DMS 273 (cell line): Measurements from ENCODE around the gene C19orf73.

Experiments used
- DNase-seq: peaks from one replicate; lab custom pipeline; 2025; ENCODE audit not compliant: unreplicated experiment; lab: John Stamatoyannopoulos, UW

C19orf73 gene

DNA sequence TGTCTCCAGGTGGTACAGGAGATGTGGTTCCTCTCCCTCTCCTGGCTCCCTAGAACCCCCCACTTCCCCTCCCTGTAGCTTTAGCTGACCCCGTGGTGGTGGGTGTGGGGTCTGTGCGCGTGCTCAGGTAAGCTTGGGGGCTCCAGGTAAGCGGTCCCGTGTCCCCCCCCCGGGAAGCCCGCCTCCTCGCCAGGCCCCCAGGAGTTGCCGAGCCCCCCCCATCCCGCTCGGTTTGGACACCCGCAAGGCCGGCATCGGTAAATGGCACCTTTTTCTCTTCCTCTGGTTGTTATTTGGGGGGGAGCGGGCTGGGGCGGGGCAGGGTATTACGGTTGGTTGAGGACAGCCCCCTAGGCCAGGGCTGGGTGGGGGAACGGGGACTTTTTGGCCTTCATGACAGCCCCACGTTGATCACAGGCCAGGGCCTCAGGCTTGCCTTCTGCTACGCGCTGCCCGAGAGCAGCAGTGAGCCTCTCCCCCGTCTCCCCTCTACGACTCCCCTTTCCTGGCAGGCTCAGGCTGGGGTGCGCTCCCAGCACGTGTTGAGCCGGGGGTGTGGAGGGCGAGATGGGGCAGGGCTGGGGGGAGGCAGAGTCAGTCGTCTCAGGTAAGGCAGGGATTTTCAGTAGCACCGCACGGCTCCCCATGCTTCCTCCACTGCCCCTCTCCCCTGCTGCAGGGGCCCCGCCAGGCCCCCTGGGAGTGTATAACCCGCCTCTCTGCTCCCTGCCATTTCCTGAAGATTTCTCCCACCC, 15.4 kb downstream of the C19orf73 start:
- no peak for DNase-seq

DNA sequence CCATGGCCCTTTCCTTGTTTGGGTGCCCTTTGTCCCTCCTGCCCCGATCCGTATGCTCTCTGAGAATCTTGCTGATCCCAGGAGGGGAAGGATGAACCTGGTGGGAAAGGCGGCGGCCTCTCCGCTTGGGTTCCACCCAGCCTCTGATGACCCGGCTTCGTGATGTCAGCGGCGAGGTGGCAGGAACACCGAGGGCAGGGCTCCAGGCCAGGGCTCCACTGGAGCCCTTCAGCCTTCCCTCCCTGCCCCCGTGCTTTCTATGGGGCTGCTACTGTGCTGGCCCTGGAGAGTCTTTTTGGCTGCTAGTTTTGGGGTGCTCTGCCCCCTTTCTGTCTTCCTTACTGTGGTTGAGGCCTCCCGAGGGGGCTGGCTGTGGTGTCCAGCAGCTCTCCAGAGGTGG, 16.6 kb downstream of the C19orf73 start:
- DNase-seq: no peak

DNA sequence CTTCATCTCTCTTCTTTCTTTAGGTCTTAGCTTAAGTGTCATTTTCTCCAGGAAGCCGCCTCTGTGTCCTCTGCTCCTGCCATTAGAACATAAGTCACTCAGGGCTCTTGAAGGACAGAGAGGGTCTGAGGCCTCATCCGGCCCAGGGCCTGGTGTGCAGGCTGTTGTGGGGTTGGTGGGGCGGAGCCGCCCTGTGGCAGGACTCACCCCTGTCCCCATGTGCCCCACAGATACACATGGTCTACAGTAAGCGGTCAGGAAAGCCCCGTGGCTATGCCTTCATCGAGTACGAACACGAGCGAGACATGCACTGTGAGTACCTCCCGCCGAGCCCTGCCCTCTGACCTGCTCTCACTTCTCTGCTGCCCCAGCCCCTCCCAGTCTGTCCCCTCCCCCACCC, 17.8 kb downstream of the C19orf73 start:
- DNase-seq: no peak

DNA sequence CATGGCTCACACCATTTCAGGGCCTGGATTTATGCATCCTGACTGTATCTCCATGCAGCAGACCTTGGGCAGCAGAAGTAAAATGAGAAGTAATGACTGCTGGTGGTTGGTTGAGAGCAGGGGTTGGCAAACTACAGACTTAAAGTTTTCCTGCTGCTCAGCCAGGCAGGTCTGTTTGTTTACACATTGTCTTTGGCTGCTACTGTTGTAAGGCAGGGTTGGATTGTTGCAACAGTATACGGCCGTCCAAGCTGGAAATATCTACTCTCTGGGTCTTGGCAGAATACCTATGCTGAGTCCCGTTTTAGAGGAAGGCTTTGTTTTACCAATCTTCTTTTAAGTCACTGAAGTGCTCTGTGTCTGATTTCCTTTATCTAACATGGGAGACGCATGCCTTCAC, 20.1 kb downstream of the C19orf73 start:
- DNase-seq: no peak

DNA sequence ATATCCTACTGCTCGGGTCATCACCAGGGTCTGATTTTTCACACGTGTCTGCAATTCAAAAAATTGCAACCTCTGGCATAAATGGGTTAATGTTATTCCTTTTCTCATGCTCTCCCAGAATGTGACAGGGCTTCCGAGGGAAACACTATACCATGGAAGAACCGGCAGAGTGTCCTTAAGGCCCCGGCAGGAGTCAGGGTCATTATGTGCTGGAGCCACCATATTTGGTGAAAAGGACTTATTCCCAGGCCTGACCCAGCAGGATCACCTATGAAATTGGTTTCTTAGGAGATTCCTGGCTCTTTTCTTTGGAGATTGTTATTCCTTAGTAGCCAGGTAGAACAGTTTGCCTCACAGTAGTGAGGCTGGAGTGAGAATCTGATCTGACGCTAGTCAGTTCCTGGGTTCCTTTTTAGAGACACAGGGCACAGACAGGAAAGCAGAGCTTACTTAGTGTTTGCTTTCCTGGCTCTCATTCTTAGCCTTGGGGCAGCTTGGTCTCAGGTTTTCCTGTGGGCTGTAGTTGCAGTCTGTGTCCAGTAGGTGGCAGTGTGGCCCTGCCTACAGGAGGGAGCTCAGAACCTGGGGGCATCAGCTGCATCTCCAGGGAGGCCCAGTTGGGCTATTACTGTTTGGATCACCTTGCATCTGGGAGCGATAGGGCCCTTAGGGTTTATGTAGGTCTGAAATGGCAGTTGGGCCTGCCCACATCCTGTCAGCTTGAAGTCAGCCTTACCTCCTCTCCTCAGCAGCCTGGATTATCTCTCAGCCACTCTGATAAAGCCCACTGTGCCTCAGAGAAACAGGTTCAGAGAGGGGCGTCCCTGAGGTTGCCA, 21.3 kb downstream of the C19orf73 start:
- DNase-seq: peak; percentile 88

DNA sequence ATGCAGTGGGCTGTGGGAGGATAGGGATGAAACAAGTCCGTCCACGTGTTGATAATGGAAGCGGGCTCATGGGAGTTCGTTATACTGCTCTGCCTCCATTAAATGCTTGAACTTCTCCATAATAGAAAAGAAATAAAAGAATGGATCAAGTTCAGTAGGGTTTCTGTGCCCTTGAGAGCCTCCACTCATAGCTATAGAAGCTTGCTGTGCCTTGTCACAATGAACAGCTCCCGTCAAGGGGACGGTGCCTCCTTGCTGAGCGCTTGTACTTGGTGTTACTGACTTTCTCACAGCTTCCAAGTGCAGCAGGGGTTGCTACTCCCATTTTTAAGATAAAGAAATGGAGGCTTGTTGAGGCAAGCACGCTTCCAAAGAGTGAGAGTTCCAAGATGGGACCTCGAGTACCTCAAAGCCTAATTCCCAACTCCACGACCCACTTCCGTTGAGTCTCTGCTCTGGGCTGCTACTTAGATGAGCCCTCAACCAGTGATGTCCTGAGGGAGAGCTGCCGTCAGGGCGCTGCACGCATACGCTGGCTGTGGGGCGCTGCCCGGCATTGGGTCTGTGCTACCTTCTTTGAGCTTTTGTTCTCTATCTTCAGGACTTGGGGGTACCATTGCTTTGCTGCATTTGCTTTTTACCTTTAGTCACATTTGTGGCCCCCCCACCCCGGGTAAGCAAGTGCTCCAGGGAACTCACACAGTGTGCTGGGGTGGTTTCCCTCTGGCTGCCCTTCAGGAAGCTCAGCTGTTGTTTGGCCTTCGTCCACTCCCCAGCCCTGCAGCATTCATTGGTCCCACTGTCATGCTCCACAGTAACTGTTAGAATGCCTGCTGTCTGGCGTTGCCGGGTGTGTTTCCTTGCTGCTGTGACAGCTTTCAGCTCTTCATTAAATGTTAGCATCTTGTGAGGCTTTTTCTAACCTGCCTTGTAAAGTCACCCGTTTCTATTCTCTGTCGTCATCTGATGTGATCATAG, 24.1 kb downstream of the C19orf73 start:
- DNase-seq: no peak

DNA sequence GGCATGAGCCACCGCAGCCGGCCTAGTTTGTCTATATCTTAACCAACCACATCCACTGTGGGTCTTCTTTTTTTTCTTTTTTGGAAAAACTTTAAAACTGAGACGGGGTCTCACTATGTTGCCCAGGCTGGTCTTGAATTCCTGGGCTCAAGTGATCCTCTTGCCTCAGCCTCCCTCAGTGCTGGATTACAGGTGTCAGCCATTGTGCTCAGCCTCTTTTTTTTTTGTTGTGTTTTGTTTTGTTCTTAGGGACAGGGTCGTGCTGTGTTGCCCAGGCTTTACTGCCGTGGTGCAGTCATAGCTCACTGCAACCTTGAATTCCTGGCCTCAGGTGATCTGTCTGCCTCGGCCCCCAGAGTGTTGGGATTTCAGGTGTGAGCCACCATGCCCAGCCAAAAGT, 26.3 kb downstream of the C19orf73 start:
- DNase-seq: no peak

DNA sequence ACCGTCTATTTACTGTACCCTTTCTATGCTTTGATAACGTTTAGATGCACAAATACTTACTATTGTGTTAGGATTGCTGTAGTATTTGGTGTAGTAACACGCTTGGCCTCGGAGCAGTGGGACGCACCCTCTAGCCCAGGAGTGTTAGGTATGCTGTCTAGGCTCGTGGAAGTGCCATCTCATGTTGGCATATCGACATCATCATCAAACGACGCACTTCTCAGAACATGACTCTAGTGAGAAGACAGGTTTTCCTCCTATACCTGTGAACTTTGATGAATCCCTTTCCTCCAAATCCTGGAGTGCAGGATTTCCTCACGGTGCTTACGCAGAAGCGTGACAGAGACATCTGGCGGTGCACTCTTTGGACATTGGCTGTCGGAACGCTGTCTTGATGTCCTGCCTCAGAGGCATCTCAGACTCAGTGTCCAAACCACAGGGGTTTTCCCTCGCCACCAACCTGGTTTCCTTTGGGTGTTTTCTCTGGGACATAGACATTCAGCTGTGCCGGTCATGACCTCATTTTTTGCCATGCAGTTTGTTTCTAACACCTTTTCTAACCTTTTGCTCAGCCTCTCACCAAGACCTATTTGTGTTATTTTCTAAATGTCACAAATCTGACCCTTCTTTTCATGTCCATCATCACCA, 27.4 kb downstream of the C19orf73 start:
- no peak for DNase-seq

DNA sequence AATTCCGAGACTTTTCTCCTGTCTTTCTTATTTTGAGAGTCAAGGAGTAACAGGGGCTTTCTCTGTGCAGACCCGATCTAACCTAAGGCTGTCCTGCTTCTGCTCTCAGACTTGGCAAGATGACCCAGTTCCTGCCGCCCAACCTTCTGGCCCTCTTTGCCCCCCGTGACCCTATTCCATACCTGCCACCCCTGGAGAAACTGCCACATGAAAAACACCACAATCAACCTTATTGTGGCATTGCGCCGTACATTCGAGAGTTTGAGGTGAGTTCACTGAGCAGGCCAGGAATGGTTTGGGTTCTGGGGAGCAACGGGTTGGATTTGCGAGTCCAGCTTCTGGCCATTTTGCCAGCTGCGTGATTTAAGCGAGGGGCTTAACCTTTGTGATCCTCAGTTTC, 32.6 kb downstream of the C19orf73 start:
- no peak for DNase-seq

DNA sequence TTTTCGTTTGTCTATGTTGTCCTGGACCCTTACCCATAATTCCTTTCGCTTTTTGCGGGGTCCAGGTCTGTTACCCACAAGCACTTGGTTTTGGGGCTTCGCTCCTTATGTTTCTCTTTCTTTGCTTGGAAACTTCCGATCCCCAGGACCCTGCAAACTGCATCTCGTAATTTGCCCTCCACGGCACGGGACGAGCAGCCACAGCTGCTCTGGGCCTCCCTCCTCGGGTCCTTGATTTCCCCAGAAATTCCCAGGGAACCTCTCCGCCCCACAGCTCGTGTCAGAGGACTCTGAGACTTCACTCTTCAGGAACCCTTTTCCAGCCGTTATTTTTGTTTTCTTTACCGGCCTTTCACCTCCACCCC, 33.1 kb downstream of the C19orf73 start:
- no peak for DNase-seq

DNA sequence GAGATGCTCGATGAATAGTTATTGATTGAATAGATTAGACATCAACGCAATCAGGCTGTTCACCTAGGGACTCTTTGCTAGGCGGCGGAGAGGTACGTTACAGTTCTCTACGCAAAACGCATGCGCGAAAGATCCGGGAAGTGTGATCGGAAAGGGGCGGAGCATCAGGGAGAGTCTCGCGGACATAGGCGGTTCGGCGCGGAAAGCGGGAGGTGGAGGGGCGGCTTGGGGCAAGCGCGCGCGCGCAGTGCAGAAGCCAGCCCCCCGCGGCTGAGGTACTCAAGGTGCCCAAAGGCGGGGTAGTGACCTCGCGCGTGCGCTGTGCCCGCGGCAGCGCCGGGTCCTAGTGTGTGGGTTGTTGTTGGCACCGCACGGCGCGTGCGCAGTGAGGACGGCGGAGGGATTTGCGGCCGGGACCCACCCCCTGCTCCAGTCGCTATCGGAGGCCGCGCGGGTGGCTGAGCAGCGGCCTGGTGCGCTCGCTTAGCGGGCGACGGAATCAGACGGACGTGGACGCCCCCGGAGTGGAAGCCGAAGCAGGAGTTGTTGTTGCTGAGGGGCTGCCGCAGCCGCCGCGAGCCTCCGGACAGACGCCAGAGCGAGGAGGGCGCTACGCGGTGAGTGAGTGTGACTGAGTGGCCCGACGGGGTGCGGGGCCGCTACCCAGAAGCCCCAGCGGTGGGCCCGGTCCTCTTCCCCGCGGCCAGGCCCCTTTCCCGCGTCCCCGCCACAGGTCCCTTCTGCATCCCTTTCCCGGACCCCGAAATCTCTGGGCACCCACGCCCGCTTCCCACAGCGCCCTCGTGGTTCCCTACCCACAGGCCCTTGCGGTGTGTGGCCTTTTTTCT, 33.7 kb downstream of the C19orf73 start, which contains the start of gene SNRNP70:
TSS of gene SNRNP70 (plus strand) at position 432 of the 848 bp plus-strand sequence. CDS start 964 bp downstream, outside the sequence.
- peak; percentile 100 for DNase-seq

DNA sequence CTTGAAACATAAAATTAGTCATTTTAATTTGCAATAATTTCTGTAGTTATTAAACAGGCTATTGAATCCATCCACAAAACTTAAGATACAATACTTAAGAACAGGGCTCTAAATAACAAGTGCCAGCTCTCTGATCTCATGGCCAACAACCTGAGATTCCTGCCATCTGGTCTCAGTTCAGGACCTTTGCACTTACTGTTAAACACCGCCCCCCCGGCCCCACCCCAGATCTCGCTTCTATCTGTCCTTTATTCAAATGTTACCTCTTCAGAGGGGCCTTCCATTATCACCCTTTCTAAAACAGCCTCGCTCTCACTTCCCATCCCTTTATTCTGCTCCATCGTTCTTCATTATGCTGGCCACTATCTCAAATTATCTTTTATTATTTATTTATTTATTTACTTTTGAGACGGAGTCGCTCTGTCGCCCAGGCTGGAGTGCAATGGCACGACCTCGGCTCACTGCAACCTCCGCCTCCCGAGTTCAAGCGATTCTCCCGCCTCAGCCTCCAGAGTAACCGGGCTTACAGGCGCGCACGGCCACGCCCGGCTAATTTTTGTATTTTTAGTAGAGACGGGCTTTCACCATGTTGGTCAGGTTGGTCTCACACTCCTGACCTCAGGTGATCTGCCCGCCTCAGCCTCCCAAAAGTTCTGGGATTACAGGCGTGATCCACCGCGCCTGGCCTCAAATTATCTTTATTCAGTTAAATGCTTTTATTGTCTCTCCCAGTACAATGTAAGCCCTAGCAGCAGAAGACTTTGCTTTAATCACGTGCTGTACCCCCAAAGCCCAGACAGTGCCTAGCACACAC, 34.5 kb downstream of the C19orf73 start:
- peak; percentile 58 for DNase-seq

DNA sequence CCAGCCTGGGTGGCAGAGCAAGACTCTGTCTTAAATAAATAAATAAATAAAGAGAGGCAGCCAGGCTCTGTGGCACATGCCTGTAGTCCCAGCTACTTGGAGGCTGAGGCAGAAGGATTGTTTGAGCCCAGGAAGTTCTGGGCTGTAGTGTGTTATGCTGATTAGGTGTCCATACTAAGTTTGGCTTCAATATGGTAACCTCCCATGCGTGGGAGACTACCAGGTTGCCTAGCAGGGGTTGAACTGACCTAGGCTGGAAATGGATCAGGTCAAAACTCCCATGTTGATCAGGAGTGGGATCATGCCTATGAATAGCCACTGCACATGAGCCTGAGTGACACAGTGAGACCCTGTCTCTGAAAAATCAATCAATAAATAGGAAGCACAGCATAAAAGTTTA, 37.7 kb downstream of the C19orf73 start:
- no peak for DNase-seq

DNA sequence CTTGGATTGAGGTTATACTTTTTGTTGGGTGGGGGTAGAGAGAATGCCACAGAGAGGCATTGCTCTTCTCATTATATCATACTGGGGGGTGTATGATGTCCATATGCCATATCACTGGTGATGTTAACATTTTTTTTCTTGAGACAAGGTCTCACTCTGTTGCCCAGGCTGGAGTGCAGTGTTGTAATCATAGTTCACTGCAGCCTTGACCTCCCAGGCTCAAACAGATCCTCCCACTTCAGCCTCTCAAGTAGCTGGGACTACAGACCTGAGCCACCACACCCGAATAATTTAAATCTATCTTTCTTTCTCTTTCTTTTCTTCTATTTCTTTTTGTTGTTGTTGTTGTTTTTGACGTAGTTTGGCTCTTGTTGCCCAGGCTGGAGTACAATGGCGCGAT, 38.6 kb downstream of the C19orf73 start:
- DNase-seq: no peak

DNA sequence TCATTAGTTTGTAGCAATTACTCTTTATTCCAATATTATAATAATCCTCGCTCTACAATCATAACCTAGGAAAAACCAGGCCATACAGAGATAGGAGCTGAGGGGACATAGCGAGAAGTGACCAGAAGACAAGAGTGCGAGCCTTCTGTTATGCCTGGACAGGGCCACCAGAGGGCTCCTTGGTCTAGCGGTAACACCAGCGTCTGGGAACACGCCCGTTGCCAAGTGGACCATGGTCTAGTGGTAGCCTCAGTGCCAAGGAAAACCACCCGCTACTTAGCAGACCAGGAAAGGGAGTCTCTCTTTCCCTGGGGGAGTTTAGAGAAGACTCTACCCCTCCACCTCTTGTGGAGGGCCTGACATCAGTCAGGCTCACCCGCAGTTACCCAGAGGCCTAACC, 44.1 kb downstream of the C19orf73 start:
- peak; percentile 68 for DNase-seq

DNA sequence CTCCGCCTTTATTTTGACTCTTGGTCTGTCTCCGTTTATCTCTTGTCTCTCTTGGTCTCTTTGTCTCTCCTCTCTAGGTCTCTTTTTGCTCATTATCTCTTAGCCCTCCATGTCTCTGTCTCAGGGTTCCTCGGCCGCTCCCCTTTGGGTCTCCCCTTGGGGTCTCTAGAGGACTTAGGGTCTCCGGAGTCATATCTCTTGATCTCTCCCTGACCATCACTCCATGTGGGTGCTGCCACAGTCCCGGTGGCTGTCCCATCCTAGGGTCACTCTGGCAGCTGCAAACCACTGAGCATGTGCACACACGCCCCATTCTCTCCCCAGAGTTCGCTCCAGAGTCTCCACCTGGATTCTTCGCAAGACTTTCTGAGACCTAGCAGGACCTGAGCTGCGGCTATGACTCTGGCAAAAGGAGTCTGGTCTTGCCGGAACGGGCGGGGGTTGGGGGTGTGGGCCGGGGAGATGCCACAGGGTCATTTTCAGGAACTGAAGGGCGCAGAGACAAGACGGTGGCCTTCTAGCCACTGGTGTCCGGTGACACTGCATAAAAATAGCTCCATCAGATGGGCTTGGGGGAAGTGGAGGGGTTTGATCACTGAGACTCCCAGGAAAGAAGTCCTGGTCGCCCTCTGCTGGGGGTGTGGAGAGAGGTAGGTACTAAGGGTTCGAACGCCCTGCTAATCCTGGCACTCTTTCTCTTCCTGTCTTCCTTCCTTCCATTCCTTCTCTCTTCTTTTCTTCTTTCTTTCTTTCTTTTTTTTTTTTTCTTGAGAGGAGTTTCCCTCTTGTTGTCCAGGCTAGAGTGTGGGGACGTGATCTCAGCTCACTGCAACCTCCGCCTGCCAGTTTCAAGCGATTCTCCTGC, 45.2 kb downstream of the C19orf73 start:
- DNase-seq: peak; percentile 82

DNA sequence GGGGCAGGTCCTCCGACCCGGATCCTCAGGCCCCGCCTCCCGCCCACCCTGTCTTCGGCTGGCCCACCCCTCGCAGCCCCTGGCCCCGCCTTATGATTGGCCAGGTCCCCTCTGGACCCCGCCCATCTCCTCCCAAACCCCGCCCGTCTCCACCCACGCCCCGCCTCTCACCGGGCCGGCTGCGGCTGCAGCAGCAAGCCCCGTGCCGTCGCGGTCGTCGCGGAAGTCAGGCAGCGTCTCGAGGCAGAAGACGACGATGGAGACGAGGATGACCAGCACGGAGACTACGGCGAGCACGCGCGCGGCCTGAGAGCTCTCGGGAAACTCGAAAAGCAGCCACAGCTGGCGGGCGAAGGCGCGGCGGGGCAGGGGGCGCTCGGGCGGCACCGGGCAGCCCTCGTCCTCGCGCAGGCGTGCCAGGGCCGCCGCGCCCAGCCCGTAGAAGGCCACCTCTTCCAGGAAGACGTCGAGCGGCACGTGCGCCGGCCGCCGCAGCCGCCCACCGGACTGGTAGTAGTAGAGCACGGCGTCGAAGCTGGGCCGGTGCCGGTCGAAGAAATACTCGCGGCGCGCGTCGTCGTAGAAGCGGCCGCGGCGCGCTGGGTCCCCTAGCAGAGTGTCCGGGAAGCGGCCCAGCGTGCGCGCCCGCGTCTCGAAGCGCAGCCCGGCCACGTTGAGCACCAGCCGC, 46.9 kb downstream of the C19orf73 start:
- DNase-seq: peak; percentile 64
